ENCODE results near the gene COL8A2.

The COL8A2 gene

GRCh38 chr1:36101546-36101945 lies 23.5 kb downstream of the COL8A2 start:
- no peak for TF ChIP-seq CTCF (IDR thresholded peaks at IDR 0.05; ENCODE audit: low read depth, low read length)
- H3K4me3 ChIP-seq (replicated peaks in 1 of 2; ENCODE audit: low read depth in 2 of 2, low read length in 2 of 2), result no peak overlapping the region
- no peak for DNase-seq (ENCODE audit: low read depth in 2 of 2)

- no peak for DNase-seq (ENCODE audit: low read depth in 2 of 2)
- no peak overlapping the region for H3K4me3 ChIP-seq (replicated peaks in 1 of 2; ENCODE audit: low read depth in 2 of 2, low read length in 2 of 2)
- no peak for TF ChIP-seq CTCF (IDR thresholded peaks at IDR 0.05; ENCODE audit: low read depth, low read length)
These were observed 24.6 kb downstream of the COL8A2 start for GRCh38 chr1:36100376-36100775.

- TF ChIP-seq CTCF (IDR thresholded peaks at IDR 0.05; ENCODE audit: low read depth, low read length), result peak; percentile 86
- DNase-seq (ENCODE audit: low read depth in 2 of 2), result peak; percentile 78 to 80
- no peak overlapping the region for H3K4me3 ChIP-seq (replicated peaks in 1 of 2; ENCODE audit: low read depth in 2 of 2, low read length in 2 of 2)
These were observed 25.2 kb downstream of the COL8A2 start for GRCh38 chr1:36099681-36100341.

- H3K4me3 ChIP-seq (replicated peaks in 1 of 2; ENCODE audit: low read depth in 2 of 2, low read length in 2 of 2), result no peak overlapping the region
- no peak for DNase-seq (ENCODE audit: low read depth in 2 of 2)
- no peak for TF ChIP-seq CTCF (IDR thresholded peaks at IDR 0.05; ENCODE audit: low read depth, low read length)
These were observed 26.2 kb downstream of the COL8A2 start for GRCh38 chr1:36098650-36099365.

GRCh38 chr1:36097693-36098585 lies 27.1 kb downstream of the COL8A2 start:
- TF ChIP-seq CTCF (IDR thresholded peaks at IDR 0.05; ENCODE audit: low read depth, low read length), result no peak
- no peak overlapping the region for H3K4me3 ChIP-seq (replicated peaks in 1 of 2; ENCODE audit: low read depth in 2 of 2, low read length in 2 of 2)

GRCh38 chr1:36096500-36097432 lies 28.3 kb downstream of the COL8A2 start:
- TF ChIP-seq CTCF (IDR thresholded peaks at IDR 0.05; ENCODE audit: low read depth, low read length), result peak; percentile 21
- no peak overlapping the region for H3K4me3 ChIP-seq (replicated peaks in 1 of 2; ENCODE audit: low read depth in 2 of 2, low read length in 2 of 2)
- DNase-seq (ENCODE audit: low read depth in 2 of 2), result no peak

More at GRCh38 chr1:36097693-36098585, 27.1 kb downstream of the COL8A2 start:
- DNase-seq (ENCODE audit: low read depth in 2 of 2), result no peak
